HEK293 (cell line): Measurements from ENCODE around the gene STAT3.

Source experiments
- MZF1 ChIP-seq: fragments of 450-650 bp; formaldehyde crosslinking; IDR thresholded peaks from 2 replicates; pipeline ENCODE4 v1.5.1; 2017; ENCODE audit warnings: missing biosample characterization, missing genetic modification characterization, borderline replicate concordance
- TCF7L2 ChIP-seq: IDR thresholded peaks from 2 replicates; pipeline ENCODE4 v1.6.1; 2011; ENCODE audit warnings: low read depth, mild to moderate bottlenecking, inconsistent platforms, low read length, moderate library complexity, borderline replicate concordance
- ZNF266 ChIP-seq: fragments of 450-650 bp; formaldehyde crosslinking; IDR thresholded peaks from 2 replicates; pipeline ENCODE4 v1.5.1; 2016; ENCODE audit warnings: missing biosample characterization, missing genetic modification characterization, low read depth
- ZNF335 ChIP-seq: fragments of 450-650 bp; formaldehyde crosslinking; conservative IDR thresholded peaks from 2 replicates; pipeline ENCODE4 v1.5.1; 2016; ENCODE audit warnings: missing biosample characterization, missing genetic modification characterization
- ZNF416 ChIP-seq: fragments of 450-650 bp; formaldehyde crosslinking; IDR thresholded peaks from 2 replicates; pipeline ENCODE4 v1.5.1; 2016; ENCODE audit warnings: missing biosample characterization, missing genetic modification characterization
- ZNF629 ChIP-seq: fragments of 450-650 bp; formaldehyde crosslinking; IDR thresholded peaks from 2 replicates; pipeline ENCODE4 v1.5.1; 2017; ENCODE audit warnings: missing biosample characterization, missing genetic modification characterization
- ZNF660 ChIP-seq: fragments of 450-650 bp; IDR thresholded peaks from 2 replicates; pipeline ENCODE4 v1.5.1; 2018; ENCODE audit warnings: missing biosample characterization, mild to moderate bottlenecking, missing genetic modification characterization
- ZNF747 ChIP-seq: fragments of 450-650 bp; formaldehyde crosslinking; IDR thresholded peaks from 2 replicates; pipeline ENCODE4 v1.5.1; 2016; ENCODE audit warnings: missing biosample characterization, missing genetic modification characterization
- TF ChIP-seq, protein P1 (sequence below): fragments of 450-650 bp; formaldehyde crosslinking; IDR thresholded peaks from 2 replicates; pipeline ENCODE4 v1.5.1; 2016; ENCODE audit warnings: missing biosample characterization, missing genetic modification characterization
- TF ChIP-seq, protein P2 (sequence below): fragments of 450-650 bp; formaldehyde crosslinking; IDR thresholded peaks from 2 replicates; pipeline ENCODE4 v1.5.1; 2017; ENCODE audit warnings: missing biosample characterization, missing genetic modification characterization
- TF ChIP-seq, protein P3 (sequence below): fragments of 450-650 bp; formaldehyde crosslinking; IDR thresholded peaks from 2 replicates; pipeline ENCODE4 v1.5.1; 2016; ENCODE audit warnings: missing biosample characterization, missing genetic modification characterization
- TF ChIP-seq, protein P4 (sequence below): fragments of 450-650 bp; formaldehyde crosslinking; IDR thresholded peaks from 2 replicates; pipeline ENCODE4 v1.5.1; 2016; ENCODE audit warnings: missing biosample characterization, missing genetic modification characterization
- TF ChIP-seq, protein P5 (sequence below): fragments of 450-650 bp; formaldehyde crosslinking; IDR thresholded peaks from 2 replicates; pipeline ENCODE4 v1.5.1; 2016; ENCODE audit warnings: missing biosample characterization, missing genetic modification characterization, low read depth
- TF ChIP-seq, protein P6 (sequence below): fragments of 450-650 bp; formaldehyde crosslinking; IDR thresholded peaks from 2 replicates; pipeline ENCODE4 v1.5.1; 2016; ENCODE audit warnings: missing biosample characterization, missing genetic modification characterization

DNA sequence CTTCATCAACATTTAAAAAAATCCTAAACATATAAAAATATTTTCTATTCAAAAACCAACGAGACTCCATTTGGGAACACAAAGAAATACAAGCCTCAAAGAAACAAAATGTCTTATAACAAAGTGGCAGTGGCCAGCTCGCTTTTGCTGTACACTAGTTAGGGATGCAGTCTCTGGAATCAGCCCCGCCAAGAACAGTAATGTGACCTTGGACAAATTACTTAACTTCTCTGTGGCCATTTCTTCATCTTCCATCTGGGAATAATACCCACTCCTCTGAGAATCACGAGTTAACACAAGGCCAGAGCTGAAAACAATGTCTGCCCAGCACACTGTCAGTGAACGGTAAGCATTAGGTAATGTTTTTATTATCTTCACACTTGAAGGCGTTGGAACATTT, 117.6 kb downstream of the STAT3 start:
- TF ChIP-seq ZNF266 (tag by site-specific recombination), result no peak
- peak; percentile 92; the same call in 1 of the 2 replicates for TF ChIP-seq MZF1 (tag by site-specific recombination)
- TF ChIP-seq TCF7L2, result no peak
- TF ChIP-seq ZNF335 (tag by site-specific recombination), result no peak
- no peak for TF ChIP-seq ZNF629 (tag by site-specific recombination)
- TF ChIP-seq, protein P1, sequence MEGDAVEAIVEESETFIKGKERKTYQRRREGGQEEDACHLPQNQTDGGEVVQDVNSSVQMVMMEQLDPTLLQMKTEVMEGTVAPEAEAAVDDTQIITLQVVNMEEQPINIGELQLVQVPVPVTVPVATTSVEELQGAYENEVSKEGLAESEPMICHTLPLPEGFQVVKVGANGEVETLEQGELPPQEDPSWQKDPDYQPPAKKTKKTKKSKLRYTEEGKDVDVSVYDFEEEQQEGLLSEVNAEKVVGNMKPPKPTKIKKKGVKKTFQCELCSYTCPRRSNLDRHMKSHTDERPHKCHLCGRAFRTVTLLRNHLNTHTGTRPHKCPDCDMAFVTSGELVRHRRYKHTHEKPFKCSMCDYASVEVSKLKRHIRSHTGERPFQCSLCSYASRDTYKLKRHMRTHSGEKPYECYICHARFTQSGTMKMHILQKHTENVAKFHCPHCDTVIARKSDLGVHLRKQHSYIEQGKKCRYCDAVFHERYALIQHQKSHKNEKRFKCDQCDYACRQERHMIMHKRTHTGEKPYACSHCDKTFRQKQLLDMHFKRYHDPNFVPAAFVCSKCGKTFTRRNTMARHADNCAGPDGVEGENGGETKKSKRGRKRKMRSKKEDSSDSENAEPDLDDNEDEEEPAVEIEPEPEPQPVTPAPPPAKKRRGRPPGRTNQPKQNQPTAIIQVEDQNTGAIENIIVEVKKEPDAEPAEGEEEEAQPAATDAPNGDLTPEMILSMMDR (tag by site-specific recombination), result no peak
- TF ChIP-seq, protein P2, sequence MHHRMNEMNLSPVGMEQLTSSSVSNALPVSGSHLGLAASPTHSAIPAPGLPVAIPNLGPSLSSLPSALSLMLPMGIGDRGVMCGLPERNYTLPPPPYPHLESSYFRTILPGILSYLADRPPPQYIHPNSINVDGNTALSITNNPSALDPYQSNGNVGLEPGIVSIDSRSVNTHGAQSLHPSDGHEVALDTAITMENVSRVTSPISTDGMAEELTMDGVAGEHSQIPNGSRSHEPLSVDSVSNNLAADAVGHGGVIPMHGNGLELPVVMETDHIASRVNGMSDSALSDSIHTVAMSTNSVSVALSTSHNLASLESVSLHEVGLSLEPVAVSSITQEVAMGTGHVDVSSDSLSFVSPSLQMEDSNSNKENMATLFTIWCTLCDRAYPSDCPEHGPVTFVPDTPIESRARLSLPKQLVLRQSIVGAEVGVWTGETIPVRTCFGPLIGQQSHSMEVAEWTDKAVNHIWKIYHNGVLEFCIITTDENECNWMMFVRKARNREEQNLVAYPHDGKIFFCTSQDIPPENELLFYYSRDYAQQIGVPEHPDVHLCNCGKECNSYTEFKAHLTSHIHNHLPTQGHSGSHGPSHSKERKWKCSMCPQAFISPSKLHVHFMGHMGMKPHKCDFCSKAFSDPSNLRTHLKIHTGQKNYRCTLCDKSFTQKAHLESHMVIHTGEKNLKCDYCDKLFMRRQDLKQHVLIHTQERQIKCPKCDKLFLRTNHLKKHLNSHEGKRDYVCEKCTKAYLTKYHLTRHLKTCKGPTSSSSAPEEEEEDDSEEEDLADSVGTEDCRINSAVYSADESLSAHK, result no peak
- no peak for TF ChIP-seq ZNF416
- TF ChIP-seq, protein P3, sequence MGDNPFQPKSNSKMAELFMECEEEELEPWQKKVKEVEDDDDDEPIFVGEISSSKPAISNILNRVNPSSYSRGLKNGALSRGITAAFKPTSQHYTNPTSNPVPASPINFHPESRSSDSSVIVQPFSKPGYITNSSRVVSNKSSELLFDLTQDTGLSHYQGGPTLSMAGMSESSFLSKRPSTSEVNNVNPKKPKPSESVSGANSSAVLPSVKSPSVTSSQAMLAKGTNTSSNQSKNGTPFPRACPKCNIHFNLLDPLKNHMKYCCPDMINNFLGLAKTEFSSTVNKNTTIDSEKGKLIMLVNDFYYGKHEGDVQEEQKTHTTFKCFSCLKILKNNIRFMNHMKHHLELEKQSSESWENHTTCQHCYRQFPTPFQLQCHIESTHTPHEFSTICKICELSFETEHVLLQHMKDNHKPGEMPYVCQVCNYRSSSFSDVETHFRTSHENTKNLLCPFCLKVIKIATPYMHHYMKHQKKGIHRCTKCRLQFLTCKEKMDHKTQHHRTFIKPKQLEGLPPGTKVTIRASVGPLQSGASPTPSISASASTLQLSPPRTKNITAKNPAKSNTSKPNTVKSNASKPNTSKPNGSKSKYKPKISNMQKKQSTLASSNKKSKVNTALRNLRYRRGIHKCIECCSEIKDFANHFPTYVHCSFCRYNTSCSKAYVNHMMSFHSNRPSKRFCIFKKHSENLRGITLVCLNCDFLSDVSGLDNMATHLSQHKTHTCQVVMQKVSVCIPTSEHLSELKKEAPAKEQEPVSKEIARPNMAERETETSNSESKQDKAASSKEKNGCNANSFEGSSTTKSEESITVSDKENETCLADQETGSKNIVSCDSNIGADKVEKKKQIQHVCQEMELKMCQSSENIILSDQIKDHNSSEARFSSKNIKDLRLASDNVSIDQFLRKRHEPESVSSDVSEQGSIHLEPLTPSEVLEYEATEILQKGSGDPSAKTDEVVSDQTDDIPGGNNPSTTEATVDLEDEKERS (tag by site-specific recombination), result no peak
- TF ChIP-seq, protein P4, sequence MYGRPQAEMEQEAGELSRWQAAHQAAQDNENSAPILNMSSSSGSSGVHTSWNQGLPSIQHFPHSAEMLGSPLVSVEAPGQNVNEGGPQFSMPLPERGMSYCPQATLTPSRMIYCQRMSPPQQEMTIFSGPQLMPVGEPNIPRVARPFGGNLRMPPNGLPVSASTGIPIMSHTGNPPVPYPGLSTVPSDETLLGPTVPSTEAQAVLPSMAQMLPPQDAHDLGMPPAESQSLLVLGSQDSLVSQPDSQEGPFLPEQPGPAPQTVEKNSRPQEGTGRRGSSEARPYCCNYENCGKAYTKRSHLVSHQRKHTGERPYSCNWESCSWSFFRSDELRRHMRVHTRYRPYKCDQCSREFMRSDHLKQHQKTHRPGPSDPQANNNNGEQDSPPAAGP (tag by site-specific recombination), result no peak
- TF ChIP-seq, protein P5, sequence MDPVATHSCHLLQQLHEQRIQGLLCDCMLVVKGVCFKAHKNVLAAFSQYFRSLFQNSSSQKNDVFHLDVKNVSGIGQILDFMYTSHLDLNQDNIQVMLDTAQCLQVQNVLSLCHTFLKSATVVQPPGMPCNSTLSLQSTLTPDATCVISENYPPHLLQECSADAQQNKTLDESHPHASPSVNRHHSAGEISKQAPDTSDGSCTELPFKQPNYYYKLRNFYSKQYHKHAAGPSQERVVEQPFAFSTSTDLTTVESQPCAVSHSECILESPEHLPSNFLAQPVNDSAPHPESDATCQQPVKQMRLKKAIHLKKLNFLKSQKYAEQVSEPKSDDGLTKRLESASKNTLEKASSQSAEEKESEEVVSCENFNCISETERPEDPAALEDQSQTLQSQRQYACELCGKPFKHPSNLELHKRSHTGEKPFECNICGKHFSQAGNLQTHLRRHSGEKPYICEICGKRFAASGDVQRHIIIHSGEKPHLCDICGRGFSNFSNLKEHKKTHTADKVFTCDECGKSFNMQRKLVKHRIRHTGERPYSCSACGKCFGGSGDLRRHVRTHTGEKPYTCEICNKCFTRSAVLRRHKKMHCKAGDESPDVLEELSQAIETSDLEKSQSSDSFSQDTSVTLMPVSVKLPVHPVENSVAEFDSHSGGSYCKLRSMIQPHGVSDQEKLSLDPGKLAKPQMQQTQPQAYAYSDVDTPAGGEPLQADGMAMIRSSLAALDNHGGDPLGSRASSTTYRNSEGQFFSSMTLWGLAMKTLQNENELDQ, result no peak
- TF ChIP-seq, protein P6, sequence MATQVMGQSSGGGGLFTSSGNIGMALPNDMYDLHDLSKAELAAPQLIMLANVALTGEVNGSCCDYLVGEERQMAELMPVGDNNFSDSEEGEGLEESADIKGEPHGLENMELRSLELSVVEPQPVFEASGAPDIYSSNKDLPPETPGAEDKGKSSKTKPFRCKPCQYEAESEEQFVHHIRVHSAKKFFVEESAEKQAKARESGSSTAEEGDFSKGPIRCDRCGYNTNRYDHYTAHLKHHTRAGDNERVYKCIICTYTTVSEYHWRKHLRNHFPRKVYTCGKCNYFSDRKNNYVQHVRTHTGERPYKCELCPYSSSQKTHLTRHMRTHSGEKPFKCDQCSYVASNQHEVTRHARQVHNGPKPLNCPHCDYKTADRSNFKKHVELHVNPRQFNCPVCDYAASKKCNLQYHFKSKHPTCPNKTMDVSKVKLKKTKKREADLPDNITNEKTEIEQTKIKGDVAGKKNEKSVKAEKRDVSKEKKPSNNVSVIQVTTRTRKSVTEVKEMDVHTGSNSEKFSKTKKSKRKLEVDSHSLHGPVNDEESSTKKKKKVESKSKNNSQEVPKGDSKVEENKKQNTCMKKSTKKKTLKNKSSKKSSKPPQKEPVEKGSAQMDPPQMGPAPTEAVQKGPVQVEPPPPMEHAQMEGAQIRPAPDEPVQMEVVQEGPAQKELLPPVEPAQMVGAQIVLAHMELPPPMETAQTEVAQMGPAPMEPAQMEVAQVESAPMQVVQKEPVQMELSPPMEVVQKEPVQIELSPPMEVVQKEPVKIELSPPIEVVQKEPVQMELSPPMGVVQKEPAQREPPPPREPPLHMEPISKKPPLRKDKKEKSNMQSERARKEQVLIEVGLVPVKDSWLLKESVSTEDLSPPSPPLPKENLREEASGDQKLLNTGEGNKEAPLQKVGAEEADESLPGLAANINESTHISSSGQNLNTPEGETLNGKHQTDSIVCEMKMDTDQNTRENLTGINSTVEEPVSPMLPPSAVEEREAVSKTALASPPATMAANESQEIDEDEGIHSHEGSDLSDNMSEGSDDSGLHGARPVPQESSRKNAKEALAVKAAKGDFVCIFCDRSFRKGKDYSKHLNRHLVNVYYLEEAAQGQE, result no peak
- no peak for TF ChIP-seq ZNF747
- no peak for TF ChIP-seq ZNF660
